T-helper 2 cell treated with Interferon-gamma antibody and Interleukin-4, amounts not matched to agents 5 μg/mL and 100 μg/mL, for 36 hours (primary cell): ENCODE results near the gene RERE.

Experiments used
- DNase-seq: peaks from one replicate; pipeline ENCODE4 v3.0.0; 2021; ENCODE audit warnings: low spot score
- H3K27ac Mint-ChIP-seq: one replicate; pipeline ENCODE4 v1.8.0; 2021; ENCODE audit warnings: mild to moderate bottlenecking, mixed read lengths
- H3K27me3 Mint-ChIP-seq: one replicate; pipeline ENCODE4 v1.8.0; 2021; ENCODE audit warnings: low read depth, mixed read lengths
- H3K36me3 Mint-ChIP-seq: one replicate; pipeline ENCODE4 v1.8.0; 2021; ENCODE audit warnings: low read depth, mixed read lengths
- H3K4me1 Mint-ChIP-seq: one replicate; pipeline ENCODE4 v1.8.0; 2021; ENCODE audit warnings: low read depth, mixed read lengths
- H3K4me3 Mint-ChIP-seq: one replicate; pipeline ENCODE4 v1.8.0; 2022; ENCODE audit warnings: mild to moderate bottlenecking, moderate library complexity, mixed read lengths
- H3K9me3 Mint-ChIP-seq: one replicate; pipeline ENCODE4 v1.8.0; 2021; ENCODE audit warnings: mixed read lengths

RERE gene

DNA sequence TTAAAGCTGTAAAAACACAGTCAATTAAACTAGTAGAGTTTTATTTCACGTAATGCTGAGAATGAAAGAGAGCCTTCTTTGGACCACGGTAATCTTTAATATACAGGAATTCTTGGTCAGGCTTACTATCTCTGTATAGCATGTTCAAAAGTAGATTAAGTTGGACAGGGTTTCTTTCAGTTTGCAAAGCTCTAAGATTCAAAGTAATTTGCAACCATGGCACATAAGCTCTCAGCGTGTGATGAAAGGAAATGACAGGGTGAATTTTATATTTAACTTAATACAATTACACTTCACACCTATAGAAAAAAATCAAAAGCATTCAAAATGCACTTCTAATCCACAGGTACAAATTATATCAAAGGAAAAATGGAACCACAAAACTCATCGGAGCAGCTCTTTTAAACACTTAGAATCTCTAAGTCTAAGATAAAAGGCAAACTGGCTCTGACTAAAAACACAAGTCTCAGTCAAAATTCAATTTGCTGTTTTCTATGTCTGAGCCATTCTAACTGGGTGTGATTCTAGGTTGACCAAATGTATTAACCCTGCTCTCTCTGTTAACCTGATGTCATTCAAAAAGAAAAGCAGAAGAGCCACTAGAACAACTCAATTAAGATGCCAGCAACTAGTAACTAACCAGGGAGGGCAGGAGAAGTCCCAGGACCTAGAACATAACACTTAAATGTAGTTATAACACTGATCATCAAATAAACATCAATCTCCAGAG lies 147.7 kb downstream of the RERE start:
- Mint-ChIP-seq H3K4me3 (peak overlapping the region; percentile 32), H3K27me3 (no peaks in the 10 kb centered on the region), H3K4me1 (peaks cover 43% of the 10 kb centered on the region), H3K36me3 (peaks cover 4% of the 10 kb centered on the region), H3K27ac (peak overlapping the region; percentile 38), H3K9me3 (no peaks in the 10 kb centered on the region)
- DNase-seq = no peak

DNA sequence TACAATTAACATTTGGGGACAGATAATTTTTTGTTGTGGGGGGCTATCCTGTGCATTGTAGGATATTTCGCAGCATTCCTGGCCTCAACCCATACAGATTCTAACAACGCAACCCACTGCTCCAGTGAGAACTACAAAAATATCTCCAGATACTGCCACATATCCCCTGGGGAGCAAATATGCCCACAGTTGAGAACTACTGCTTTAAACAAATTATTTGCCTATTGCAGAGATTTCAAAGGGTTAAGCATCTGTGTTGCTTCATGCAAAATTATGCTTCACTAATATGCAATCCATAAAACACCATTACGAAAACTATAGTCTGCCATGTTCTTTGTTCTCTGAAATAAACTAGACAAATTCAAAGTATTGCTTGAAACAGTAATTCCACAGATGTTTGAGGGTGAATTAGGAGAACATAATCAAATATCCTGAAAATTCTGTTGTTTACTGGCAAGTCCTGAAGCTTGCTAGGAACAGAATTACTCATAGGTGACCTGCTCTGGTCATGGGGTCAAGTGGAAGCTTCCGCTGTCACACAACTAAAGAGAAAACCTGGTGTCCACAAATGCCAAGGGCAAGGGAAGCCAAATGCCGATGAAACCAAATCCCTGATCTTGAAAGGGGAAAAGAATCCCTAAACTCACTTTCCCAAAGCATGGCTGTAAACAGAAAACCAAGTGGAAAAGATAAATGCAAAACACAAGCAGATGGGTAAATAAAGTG lies 149.4 kb downstream of the RERE start:
- no peak overlapping the region for H3K4me3 Mint-ChIP-seq
- peaks cover 38% of the 10 kb centered on the region for H3K4me1 Mint-ChIP-seq
- H3K36me3 Mint-ChIP-seq = peaks cover 2% of the 10 kb centered on the region
- no peaks in the 10 kb centered on the region for H3K27me3 Mint-ChIP-seq
- no peak overlapping the region for H3K27ac Mint-ChIP-seq
- no peaks in the 10 kb centered on the region for H3K9me3 Mint-ChIP-seq
- DNase-seq = no peak

DNA sequence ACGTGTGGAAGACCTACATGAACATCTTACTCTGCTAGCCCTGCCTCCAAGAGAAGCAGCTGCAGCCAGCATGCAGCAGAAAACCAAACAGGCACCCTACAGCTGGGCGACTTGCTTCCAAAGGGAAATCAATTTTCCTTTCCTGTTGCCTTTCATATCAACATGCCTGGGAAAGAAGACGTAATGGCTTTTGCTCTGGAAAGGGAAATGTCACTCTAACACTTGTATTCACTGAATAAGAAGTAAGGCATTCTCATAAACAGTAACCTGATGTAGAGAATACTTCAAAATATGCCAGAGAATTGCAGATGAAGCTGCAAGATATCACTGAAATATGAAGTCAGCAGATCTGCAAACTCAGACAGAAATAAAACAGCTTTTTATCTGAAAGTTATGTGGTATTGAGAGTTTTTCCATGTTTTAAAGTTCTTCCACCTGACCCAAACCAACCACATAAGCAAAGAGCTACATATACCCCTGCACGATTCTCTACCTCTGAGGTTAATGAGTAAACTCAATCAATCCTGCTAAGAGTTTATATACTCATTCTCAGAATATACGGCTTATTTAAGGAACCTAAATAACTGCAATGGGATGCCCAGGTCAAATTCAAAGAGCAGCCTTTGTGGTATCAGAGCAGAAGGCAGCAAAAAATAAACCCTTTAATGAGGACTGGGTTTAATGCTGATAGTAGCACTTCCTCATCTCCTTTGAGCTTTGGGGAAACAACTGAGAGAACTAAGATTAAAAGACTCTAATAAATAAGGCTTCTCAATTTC lies 150.9 kb downstream of the RERE start:
- DNase-seq = no peak
- Mint-ChIP-seq H3K27me3 (no peaks in the 10 kb centered on the region), H3K36me3 (peaks cover 4% of the 10 kb centered on the region), H3K27ac (peak overlapping the region; percentile 52), H3K4me3 (peak overlapping the region; percentile 17), H3K9me3 (no peaks in the 10 kb centered on the region), H3K4me1 (peaks cover 33% of the 10 kb centered on the region)

DNA sequence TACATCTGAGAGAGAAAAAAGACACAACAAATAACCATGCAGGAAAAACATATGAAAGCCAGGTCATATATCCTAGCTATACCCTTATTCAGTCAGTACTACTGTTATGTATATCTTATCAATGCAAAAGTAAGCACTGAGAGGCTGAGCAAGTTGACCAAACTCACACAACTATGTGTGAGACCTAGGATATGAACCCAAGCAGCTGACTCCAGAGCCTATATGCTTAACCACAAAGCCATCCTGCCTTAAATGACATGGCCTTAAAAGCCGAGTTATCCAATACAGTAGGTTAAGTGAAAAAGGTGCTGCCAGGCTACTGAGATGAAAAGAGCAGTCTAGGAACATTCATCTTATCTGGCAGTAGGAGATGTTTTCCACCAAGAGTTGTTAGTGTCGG lies 151.6 kb downstream of the RERE start:
- Mint-ChIP-seq H3K27me3 (no peaks in the 10 kb centered on the region), H3K9me3 (no peaks in the 10 kb centered on the region), H3K4me3 (peak overlapping the region; percentile 17), H3K4me1 (peaks cover 27% of the 10 kb centered on the region), H3K36me3 (peaks cover 4% of the 10 kb centered on the region), H3K27ac (no peak overlapping the region)
- DNase-seq = no peak

DNA sequence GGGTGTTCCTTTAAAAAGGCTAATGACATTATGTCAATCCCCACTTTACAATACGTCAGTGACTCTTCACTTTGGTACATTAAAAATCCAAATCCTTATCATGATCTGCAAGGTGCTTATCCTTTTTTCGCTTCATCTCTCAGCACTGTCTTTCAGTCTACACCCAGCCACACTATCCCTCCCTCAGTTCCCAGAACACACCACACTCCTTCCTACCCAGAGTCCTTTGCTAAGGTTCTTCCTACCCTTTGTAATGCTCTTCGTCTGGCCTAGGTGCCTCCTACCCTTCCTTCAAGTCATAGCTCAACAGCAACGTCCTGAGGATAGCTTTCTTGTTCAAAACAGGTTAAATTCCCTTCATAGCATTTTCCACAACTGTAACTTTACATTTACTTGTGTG lies 152.6 kb downstream of the RERE start:
- Mint-ChIP-seq H3K4me1 (peaks cover 18% of the 10 kb centered on the region), H3K9me3 (no peaks in the 10 kb centered on the region), H3K27ac (no peak overlapping the region), H3K4me3 (no peak overlapping the region), H3K27me3 (no peaks in the 10 kb centered on the region), H3K36me3 (peaks cover 2% of the 10 kb centered on the region)
- DNase-seq = no peak

DNA sequence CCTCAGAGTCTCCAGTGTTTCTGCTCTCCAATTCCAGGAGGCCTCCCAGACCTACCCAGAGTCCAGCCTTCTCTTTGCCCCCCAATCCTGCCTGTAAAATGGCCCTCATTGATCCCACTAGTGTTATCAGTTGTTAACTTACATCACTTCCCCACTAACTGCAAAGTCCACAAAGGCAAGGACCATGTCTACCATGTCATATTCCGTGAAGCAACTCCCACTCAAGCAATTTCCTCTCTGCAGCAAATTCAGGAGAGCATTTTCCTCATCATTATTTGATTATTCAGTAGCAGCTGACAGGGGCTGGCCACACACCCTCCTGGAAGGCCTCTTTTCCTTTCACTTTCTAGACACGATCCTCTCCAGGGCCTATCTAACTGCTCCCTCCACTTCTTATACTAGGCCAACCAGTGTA lies 153.5 kb downstream of the RERE start:
- DNase-seq = no peak
- peaks cover 11% of the 10 kb centered on the region for H3K4me1 Mint-ChIP-seq
- H3K36me3 Mint-ChIP-seq = peaks cover 3% of the 10 kb centered on the region
- no peak overlapping the region for H3K4me3 Mint-ChIP-seq
- no peak overlapping the region for H3K27ac Mint-ChIP-seq
- H3K9me3 Mint-ChIP-seq = no peaks in the 10 kb centered on the region
- no peaks in the 10 kb centered on the region for H3K27me3 Mint-ChIP-seq

DNA sequence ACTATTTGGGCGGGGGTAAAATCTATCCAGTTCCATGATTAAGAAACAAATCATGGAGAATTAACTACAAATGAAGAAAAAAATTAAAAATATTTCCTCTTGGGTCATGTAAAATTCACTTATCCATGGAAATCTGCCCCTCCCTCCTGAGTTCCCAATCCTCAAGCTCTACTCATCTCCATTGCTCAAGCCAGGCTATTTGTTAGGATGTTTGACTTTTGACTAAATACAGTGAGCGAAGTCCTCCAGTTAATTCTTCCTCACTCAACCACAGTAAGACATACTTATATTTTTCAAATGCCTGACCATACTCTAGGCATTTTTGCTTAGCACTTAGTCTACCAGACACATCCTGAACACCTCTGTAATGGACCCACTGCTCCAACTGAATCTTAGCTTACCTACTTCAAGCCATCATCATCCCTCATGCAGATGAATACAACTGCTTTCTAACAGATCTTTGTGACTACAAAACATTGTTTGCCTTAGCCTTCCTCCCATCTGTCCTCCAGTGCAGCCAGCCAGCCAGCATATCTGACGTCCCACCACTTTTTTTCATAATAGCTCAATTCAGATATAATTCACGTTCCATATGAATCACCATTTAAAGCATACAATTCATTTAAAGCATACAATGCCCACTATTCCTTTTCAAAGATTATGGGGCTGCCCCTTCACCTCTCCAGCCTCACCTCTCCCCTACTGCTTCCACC lies 154.2 kb downstream of the RERE start:
- H3K27me3 Mint-ChIP-seq = no peaks in the 10 kb centered on the region
- H3K27ac Mint-ChIP-seq = no peak overlapping the region
- H3K4me3 Mint-ChIP-seq = no peak overlapping the region
- peaks cover 5% of the 10 kb centered on the region for H3K36me3 Mint-ChIP-seq
- H3K4me1 Mint-ChIP-seq = peaks cover 7% of the 10 kb centered on the region
- DNase-seq = no peak
- H3K9me3 Mint-ChIP-seq = no peaks in the 10 kb centered on the region

DNA sequence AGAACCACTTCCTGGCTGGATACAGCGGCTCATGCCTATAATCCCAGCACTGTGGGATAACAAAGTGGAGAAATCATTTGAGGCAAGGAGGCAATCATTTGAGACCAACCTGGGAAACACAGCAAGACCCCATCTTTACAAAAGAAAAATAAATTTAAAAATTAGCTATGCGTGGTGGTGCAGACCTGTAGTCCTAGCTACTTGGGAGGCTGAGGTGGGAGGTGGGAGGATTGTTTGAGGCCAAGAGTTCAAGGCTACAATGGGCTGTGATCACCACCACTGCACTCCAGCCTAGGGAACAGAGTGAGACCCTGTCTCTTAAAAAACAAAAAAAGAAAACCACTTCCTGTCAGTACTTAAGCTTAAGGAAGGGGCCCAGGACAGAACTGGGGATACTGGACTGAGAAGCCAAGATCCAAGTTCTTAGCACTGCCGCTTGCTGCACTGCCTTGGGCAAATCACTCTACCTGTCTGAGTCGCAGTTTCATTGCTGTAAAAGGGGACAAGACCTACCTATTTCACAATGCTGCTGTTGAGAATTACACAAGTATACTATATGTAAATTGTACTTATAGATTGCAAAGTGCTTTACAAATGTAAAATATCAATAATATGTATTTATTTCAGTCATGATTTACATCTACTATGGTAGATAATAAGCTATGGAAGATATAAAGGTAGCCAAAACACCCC lies 154.9 kb downstream of the RERE start:
- Mint-ChIP-seq H3K9me3 (no peaks in the 10 kb centered on the region), H3K4me3 (peak overlapping the region; percentile 30), H3K27ac (peak overlapping the region; percentile 62), H3K36me3 (peaks cover 7% of the 10 kb centered on the region), H3K4me1 (peaks cover 7% of the 10 kb centered on the region), H3K27me3 (no peaks in the 10 kb centered on the region)
- DNase-seq = no peak

DNA sequence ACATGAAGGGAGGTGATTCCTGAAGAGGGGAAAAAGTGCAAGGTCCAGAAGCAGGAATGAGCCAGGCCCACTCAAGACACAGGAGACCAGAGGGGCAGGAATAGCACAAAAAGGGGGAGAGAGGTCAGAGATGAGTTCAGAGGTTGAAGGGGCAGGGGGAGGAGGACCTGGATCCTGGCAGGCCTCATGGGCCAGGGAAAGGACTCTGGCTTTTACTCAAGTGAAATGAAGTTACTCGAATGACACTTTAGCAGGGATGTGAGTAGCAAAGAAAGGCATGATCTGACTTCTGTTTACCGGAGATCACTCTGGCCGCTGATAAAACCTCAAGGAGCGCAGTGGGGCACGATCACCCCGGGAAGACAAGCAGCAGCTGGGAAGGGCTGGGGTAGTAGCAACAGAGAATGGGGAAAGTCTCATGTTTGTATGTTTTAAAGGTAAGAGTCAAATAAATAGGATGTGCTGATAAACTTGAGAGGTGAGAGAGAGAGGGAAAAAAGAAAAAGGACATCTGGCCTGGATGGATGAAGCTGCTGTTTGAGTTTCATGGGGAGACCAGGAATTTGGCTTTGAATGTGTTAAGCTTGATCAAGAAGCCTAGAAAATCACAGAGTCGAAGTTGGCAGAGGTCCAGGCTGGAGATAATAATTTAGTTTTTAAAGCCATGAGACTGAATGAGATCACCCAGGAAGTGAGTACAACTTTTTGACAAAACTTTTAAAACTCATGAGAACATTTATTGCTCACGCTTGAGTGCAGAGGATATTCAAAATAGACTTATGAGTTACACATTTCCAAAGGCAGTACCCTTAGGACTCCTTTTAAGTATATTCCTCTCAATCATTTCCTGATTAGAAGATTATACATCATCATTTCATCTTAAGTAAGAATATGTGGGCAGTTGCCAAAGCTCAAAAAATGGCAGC lies 156.0 kb downstream of the RERE start:
- DNase-seq = no peak
- Mint-ChIP-seq H3K9me3 (no peaks in the 10 kb centered on the region), H3K27ac (no peak overlapping the region), H3K4me1 (peaks cover 7% of the 10 kb centered on the region), H3K4me3 (no peak overlapping the region), H3K36me3 (peaks cover 7% of the 10 kb centered on the region), H3K27me3 (no peaks in the 10 kb centered on the region)

DNA sequence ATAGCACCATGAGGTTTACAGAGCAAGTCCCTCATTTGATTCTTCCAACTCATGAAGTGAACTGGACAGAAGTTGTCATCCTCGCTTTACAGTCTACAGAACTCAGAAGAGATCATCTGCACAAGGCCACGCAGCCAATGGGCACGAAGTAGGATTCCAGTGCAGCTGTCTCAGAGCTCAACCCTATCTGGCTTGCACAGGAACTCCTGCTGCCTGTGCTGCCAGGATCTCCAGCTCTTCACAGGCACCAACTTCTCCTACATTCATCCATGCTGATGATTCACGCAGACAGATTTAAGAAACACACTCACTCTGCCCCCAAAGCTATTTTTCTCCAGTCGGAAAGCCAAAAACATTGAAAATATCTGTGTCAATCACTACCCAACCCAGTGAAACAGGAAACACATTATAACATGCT lies 157.0 kb downstream of the RERE start:
- H3K4me3 Mint-ChIP-seq = no peak overlapping the region
- peaks cover 16% of the 10 kb centered on the region for H3K36me3 Mint-ChIP-seq
- H3K9me3 Mint-ChIP-seq = no peaks in the 10 kb centered on the region
- H3K27ac Mint-ChIP-seq = no peak overlapping the region
- no peak for DNase-seq
- no peaks in the 10 kb centered on the region for H3K27me3 Mint-ChIP-seq
- peaks cover 15% of the 10 kb centered on the region for H3K4me1 Mint-ChIP-seq

DNA sequence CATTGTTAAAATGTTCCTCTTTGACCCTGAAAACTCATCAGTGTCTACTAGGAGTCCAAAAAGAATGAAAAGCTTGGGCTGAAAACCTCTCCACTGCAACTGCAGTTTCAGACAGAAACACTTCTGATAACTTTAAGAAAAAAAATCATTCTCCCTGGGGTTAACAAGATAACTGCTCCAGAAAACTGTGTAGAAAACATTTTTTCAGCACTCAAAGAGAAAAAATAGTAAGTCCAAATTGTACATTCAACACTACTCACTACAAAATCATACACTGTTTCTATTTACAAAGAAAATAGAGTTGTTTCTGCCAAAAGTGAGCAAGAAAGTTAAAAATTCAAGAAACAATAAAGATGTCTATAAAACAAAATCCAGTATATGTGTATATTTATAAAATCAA lies 157.8 kb downstream of the RERE start:
- H3K27ac Mint-ChIP-seq = no peak overlapping the region
- H3K36me3 Mint-ChIP-seq = peaks cover 22% of the 10 kb centered on the region
- H3K9me3 Mint-ChIP-seq = no peaks in the 10 kb centered on the region
- no peak for DNase-seq
- no peak overlapping the region for H3K4me3 Mint-ChIP-seq
- H3K4me1 Mint-ChIP-seq = peaks cover 20% of the 10 kb centered on the region
- no peaks in the 10 kb centered on the region for H3K27me3 Mint-ChIP-seq

DNA sequence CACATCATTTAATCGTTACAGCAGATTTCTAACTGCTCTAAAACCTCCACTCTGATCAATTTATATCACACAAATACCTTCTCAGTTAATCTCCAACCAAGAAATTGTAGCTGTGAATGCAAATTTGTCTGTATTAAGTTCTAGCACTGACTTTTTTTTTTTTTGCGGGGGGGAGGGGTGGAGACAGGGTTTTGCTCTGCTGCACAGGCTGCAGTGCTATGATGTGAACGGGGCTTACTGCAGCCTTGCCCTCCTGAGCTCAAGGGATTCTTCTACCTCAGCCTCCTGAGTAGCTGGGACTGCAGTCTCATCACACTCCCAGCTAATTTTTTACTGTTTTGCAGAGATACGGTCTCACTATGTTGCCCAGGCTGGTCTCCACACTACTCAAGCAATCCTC lies 163.6 kb downstream of the RERE start:
- Mint-ChIP-seq H3K27me3 (no peaks in the 10 kb centered on the region), H3K4me1 (peaks cover 49% of the 10 kb centered on the region), H3K9me3 (no peaks in the 10 kb centered on the region), H3K4me3 (no peak overlapping the region), H3K27ac (no peak overlapping the region), H3K36me3 (peaks cover 32% of the 10 kb centered on the region)
- no peak for DNase-seq
